ENCODE data around the gene TPCN1. TPM values are rescaled to one million over a fixed set of nuclear protein-coding genes. Genes with fewer than 3 reads are reported as not detected.

The TPCN1 gene
- total RNA-seq (2022; extraction: Qiagen RNA extraction): 16.6 to 21.2 TPM (median 20.5 TPM) in 5 replicates

GRCh38 chr12:113221181-113221996 is at the start of gene TPCN1:
TPCN1 (plus strand) TSS chr12:113221464; CDS start chr12:113226853, 5,389 bp downstream.

GRCh38 chr12:113185180-113186032 is 35.9 kb upstream of the TPCN1 start, which contains the start of the genes DDX54 and RITA1:
DDX54 (minus strand) TSS chr12:113185478; CDS start chr12:113185451, 27 bp downstream.
RITA1 (plus strand) TSS chr12:113185721; CDS start chr12:113186747, 1,026 bp downstream.

DNA sequence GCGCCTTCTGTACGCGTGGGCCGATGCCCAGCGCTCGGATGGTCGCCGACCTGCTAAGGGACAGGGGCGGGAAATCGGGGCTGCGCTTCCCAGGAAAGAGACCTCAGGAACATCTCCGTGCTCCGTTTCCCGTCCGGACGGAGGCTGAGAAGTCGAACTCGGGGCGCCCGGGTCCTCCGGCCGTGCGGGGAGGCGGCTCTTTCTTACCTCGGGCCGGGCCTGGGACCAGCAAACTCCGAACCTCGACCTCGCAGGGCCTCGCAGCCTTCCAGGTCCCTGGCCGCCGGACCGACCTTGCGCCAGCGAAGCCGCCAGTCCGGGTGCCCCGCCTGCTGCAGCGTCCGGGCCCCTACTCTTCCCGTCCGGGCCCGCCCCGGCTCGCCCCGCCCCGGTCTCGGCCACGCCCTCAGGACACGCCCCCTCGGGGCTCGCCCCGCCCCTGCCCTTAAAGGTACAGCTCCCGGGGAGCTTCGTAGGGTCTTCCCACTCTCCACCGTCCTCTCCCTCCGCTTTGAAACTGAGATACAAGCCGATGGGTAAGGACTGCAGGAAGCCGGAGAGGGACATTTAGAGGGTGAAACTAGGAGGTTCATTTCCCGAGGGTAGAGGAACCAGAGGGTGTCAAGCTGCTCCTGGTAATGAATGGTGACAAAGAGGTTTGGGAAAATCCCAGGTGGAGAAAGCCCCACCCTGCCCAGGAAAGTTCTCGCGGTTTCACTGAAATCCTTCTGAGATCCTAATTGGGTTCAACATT is 113.7 kb downstream of the TPCN1 start, which contains the start of gene SLC8B1:
Gene SLC8B1, minus strand, starts transcription at position 324 of the 754 bp plus-strand sequence. CDS start 2,231 bp downstream, outside the sequence.

Other genes starting within 250 kb of the TPCN1 start
- gene OAS2, start 242.9 kb upstream of the TPCN1 start, total RNA-seq (2022; extraction: Qiagen RNA extraction): 0.21 to 0.27 TPM (median 0.23 TPM) in 5 replicates
- 0.32 to 0.62 TPM (median 0.42 TPM) in 5 replicates for gene DTX1, start 164.7 kb upstream of the TPCN1 start, total RNA-seq (2022; extraction: Qiagen RNA extraction)
- gene RASAL1, start 85.7 kb upstream of the TPCN1 start, total RNA-seq (2022; extraction: Qiagen RNA extraction): 0.45 to 0.63 TPM (median 0.53 TPM) in 5 replicates
- 0.07 to 0.13 TPM (median 0.11 TPM) in 4 of 5 replicates, not detected in the other for gene CFAP73, start 71.7 kb upstream of the TPCN1 start, total RNA-seq (2022; extraction: Qiagen RNA extraction)
- 43.0 to 83.8 TPM (median 77.4 TPM) in 5 replicates for gene DDX54, start 36.0 kb upstream of the TPCN1 start, total RNA-seq (2022; extraction: Qiagen RNA extraction)
- 24.7 to 39.4 TPM (median 37.3 TPM) in 5 replicates for gene RITA1, start 35.7 kb upstream of the TPCN1 start, total RNA-seq (2022; extraction: Qiagen RNA extraction)
- 6.9 to 10.7 TPM (median 9.4 TPM) in 5 replicates for gene SLC8B1, start 113.6 kb downstream of the TPCN1 start, total RNA-seq (2022; extraction: Qiagen RNA extraction)
- 25.9 to 36.9 TPM (median 32.3 TPM) in 5 replicates for gene PLBD2, start 137.1 kb downstream of the TPCN1 start, total RNA-seq (2022; extraction: Qiagen RNA extraction)
- 0.42 to 1.2 TPM (median 0.79 TPM) in 5 replicates for gene SDS, start 182.4 kb downstream of the TPCN1 start, total RNA-seq (2022; extraction: Qiagen RNA extraction)
- 20.7 to 29.9 TPM (median 28.4 TPM) in 5 replicates for gene SDSL, start 200.9 kb downstream of the TPCN1 start, total RNA-seq (2022; extraction: Qiagen RNA extraction)

All from A549 treated with CORT108297 at 1 μM for 4 hours (cell line).